HepG2 (cell line): Measurements from ENCODE around the gene ABCB11. TPM values are rescaled to one million over a fixed set of nuclear protein-coding genes. Genes with fewer than 3 reads are reported as not detected.

Experiments
- ATAC-seq: fragments of 200-7000 bp; cut with Tn5 transposase; 3 replicates; pipeline ENCODE4 v1.9.1; 2020; ENCODE audit warnings: mild to moderate bottlenecking, moderate library complexity
- BruUV-seq: library from RNA; stranded (reverse); fragments of 400-500 nt; replicated peaks from 2 replicates; lab custom pipeline; 2021; lab: Mats Ljungman, UMichigan
- CTCF ChIA-PET: fragments of 300-600 bp; formaldehyde crosslinking; extraction: SDS; loops from one replicate; lab custom pipeline; 2021; ENCODE audit warnings: low total read pairs, inconsistent platforms, low intra/inter-chr PET ratio; lab: Yijun Ruan, JAX
- POLR2A ChIA-PET: fragments of 350-600 bp; sonication (Branson Sonifier 250); formaldehyde crosslinking; loops from one replicate; lab custom pipeline; 2020; ENCODE audit warnings: antibody characterized with exemption, inconsistent platforms; lab: Yijun Ruan, JAX
- DNase-seq: peaks from one replicate; pipeline ENCODE4 v3.0.0-alpha.2; 2015; ENCODE audit warnings: low spot score
- FAIRE-seq: peaks from 3 replicates; lab custom pipeline; 2011; peaks lifted over from hg19 to GRCh38; lab: Jason Lieb, UNC
- H2AFZ ChIP-seq: one replicate; pipeline ENCODE4 v1.6.1; 2011; ENCODE audit warnings: low read length, inconsistent platforms
- H3K27ac ChIP-seq: fragments of 300-600 bp; 3 replicates; pipeline ENCODE4 v1.8.0; 2011; ENCODE audit warnings: mixed run types, mild to moderate bottlenecking, mixed read lengths, low read length, inconsistent platforms; ENCODE audit not compliant: insufficient read depth; ENCODE audit errors: extremely low read length
- H3K27me3 ChIP-seq, 2 experiments: fragments of 200-600 bp in 1 of 2; 2 replicates in 1 of 2; 3 replicates in 1 of 2; pipeline versions ENCODE4 v1.6.0 to v1.8.0; 2011; ENCODE audit warnings: low read length in 2 of 2, mild to moderate bottlenecking in 2 of 2, moderate library complexity in 2 of 2, inconsistent platforms in 1 of 2; ENCODE audit not compliant: insufficient read depth in 2 of 2, control insufficient read depth in 1 of 2
- H3K36me3 ChIP-seq, 2 experiments: fragments of 200-600 bp in 1 of 2; replicated peaks in 1 of 2; 2 replicates in 1 of 2; 3 replicates in 1 of 2; pipeline versions ENCODE4 v1.5.1 to v1.8.0; 2011; ENCODE audit warnings: low read length in 2 of 2, inconsistent platforms in 1 of 2; ENCODE audit not compliant: insufficient read depth in 2 of 2, control insufficient read depth in 1 of 2
- H3K4me1 ChIP-seq: 2 replicates; pipeline ENCODE4 v1.5.1; 2012; ENCODE audit warnings: low read length, inconsistent platforms; ENCODE audit not compliant: insufficient read depth
- H3K4me2 ChIP-seq: 2 replicates; pipeline ENCODE4 v1.6.0; 2011; ENCODE audit warnings: low read depth, low read length, inconsistent platforms
- H3K4me3 ChIP-seq, 3 experiments: fragments of 200-600 bp in 1 of 3; sonication (generic), shearing (Covaris generic) in 1 of 3; replicated peaks in 1 of 3; 2 replicates each; pipeline ENCODE4 v1.5.1; 2011 to 2016; ENCODE audit warnings: low read length in 3 of 3, inconsistent platforms in 2 of 3, low read depth in 2 of 3, mild to moderate bottlenecking in 2 of 3, control low read depth in 1 of 3, mixed read lengths in 1 of 3; ENCODE audit not compliant: insufficient read depth in 1 of 3
- H3K79me2 ChIP-seq: one replicate; pipeline ENCODE4 v1.6.1; 2011; ENCODE audit warnings: low read length, inconsistent platforms; ENCODE audit not compliant: insufficient read depth
- H3K9ac ChIP-seq: 2 replicates; pipeline ENCODE4 v1.6.0; 2011; ENCODE audit warnings: mild to moderate bottlenecking, low read depth, low read length, inconsistent platforms; ENCODE audit not compliant: insufficient read depth
- H3K9me3 ChIP-seq: 2 replicates; pipeline ENCODE4 v1.5.1; 2012; ENCODE audit warnings: mild to moderate bottlenecking, low read length
- H4K20me1 ChIP-seq: 2 replicates; pipeline ENCODE4 v1.6.0; 2011; ENCODE audit warnings: inconsistent platforms, mild to moderate bottlenecking, low read length, moderate library complexity; ENCODE audit not compliant: insufficient read depth
- CEBPB ChIP-seq: IDR thresholded peaks from 2 replicates; pipeline ENCODE4 v1.6.1; 2011; ENCODE audit warnings: low read depth, low read length, improper control_type of control experiment, borderline replicate concordance
- KDM4B ChIP-seq: sonication (generic); formaldehyde crosslinking; IDR thresholded peaks from 2 replicates; pipeline ENCODE4 v1.4.0; 2020; ENCODE audit warnings: missing genetic modification reagents
- NCOA2 ChIP-seq: sonication (generic); formaldehyde crosslinking; IDR thresholded peaks from 2 replicates; pipeline ENCODE4 v1.8.0; 2022; ENCODE audit warnings: inconsistent platforms
- NFRKB ChIP-seq: fragments of 450-650 bp; IDR thresholded peaks from 2 replicates; pipeline ENCODE4 v1.6.1; 2017
- SIN3B ChIP-seq: fragments of 150-350 bp; IDR thresholded peaks from 2 replicates; pipeline ENCODE4 v1.6.1; 2014; ENCODE audit warnings: low read length
- ZNF205 ChIP-seq: IDR thresholded peaks from 2 replicates; pipeline ENCODE4 v1.6.1; 2018; ENCODE audit warnings: missing biosample characterization, missing genetic modification reagents
- ZNF256 ChIP-seq: sonication (generic); formaldehyde crosslinking; conservative IDR thresholded peaks from 2 replicates; pipeline ENCODE4 v1.4.0; 2020; ENCODE audit warnings: missing genetic modification reagents
- ZNF343 ChIP-seq: sonication (generic); formaldehyde crosslinking; IDR thresholded peaks from 2 replicates; pipeline ENCODE4 v1.4.0; 2020; ENCODE audit warnings: mild to moderate bottlenecking, missing genetic modification reagents
- ZNF749 ChIP-seq: sonication (generic); formaldehyde crosslinking; IDR thresholded peaks from 2 replicates; pipeline ENCODE4 v1.8.0; 2022; ENCODE audit warnings: mild to moderate bottlenecking, missing genetic modification reagents, moderate library complexity, borderline replicate concordance
- ZNF788 ChIP-seq: sonication (generic); formaldehyde crosslinking; IDR thresholded peaks from 2 replicates; pipeline ENCODE4 v1.5.0; 2020; ENCODE audit warnings: mild to moderate bottlenecking, missing genetic modification reagents, borderline replicate concordance
- ZSCAN29 ChIP-seq: sonication (generic); formaldehyde crosslinking; conservative IDR thresholded peaks from 2 replicates; pipeline ENCODE4 v1.4.0; 2020; ENCODE audit warnings: mild to moderate bottlenecking, missing genetic modification reagents
- WGBS: methylation state at CpG from one replicate; pipeline ENCODE4 v1.1.6; 2017; ENCODE audit warnings: low lambda C conversion rate; 5-methylcytosine and 5-hydroxymethylcytosine counted together
- in situ Hi-C: cut with HindIII; loops from 2 replicates; pipeline ENCODE4 v1.10.0; 2017; ENCODE audit warnings: low pct_unique_long_range_greater_than_20kb; ENCODE audit not compliant: extremely low pct_ligation_motif_present
- intact Hi-C: fragments of 100-400 bp; cut with micrococcal nuclease; formaldehyde crosslinking; loops from one replicate; pipeline ENCODE4 v1.10.0; 2022; ENCODE audit not compliant: unreplicated experiment
- polyA plus RNA-seq, 8 experiments: library from polyadenylated mRNA; depleted of rRNA in 3 of 8; stranded (reverse) in 7 of 8; unstranded in 1 of 8; fragments of >200 nt; fragmentation: Illumina TruSeq in 4 of 8; extraction: Trizol in 4 of 8; gene quantifications; 2 replicates each; pipeline versions ENCODE4 v1.2.1 to v1.2.3, GENCODE V29; 2011 to 2016; ENCODE audit warnings: low read depth in 4 of 8, missing spikeins in 1 of 8, mixed read lengths in 1 of 8; ENCODE audit not compliant: insufficient read depth in 1 of 8
- total RNA-seq, 5 experiments: library from RNA; depleted of rRNA; stranded (reverse); fragments of >200 nt; fragmentation: Illumina TruSeq; extraction: Trizol; gene quantifications; 2 replicates each; pipeline ENCODE4 v1.2.3, GENCODE V29; 2016; ENCODE audit warnings: low read depth in 1 of 5
- TF ChIP-seq, protein P1 (sequence below): sonication (generic); formaldehyde crosslinking; conservative IDR thresholded peaks from 2 replicates; pipeline ENCODE4 v1.8.1; 2023; ENCODE audit warnings: missing genetic modification reagents
- TF ChIP-seq, protein P2 (sequence below): IDR thresholded peaks from 2 replicates; pipeline ENCODE4 v1.6.1; 2012; ENCODE audit warnings: low read length, improper control_type of control experiment

The ABCB11 gene
- total and polyA plus RNA-seq, 2 of the 13 experiments (the other 11 are each of a cell fraction or from before 2014, with no cell fraction given), result not detected

DNA sequence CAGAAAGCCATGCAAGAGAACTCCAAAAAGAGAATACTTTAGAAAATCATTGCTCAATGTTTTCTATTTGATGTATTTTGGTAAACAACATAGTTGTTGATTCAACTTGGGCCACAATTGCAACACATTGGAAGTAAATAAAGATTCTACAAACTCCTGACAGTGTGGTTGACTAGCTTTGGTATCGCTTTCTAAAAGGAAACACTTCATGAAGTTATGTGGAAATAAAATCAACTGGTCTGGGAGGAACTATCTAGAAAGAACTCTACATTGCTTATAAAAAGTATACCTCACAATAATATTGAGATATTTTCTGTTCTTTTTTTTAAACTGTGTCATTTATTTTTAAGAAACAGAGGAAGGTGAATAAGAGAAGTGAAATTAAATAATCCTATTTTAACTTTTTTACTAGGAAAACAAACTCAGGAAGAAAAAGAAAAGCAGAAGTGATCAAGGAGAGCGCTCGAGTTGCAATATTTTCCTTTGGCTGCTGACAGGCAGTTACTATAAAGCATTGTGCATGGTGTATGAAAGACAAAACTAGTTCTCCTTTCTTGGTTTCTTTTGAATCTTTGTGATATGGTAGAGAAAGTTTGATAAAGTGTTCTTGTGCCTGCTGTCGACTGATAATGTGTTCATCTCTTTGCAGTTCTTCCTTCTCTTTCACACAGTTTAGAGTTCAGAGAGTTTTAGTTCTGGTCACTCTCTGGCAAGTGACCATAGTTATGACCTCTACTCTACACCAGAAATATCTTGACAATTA is 41.2 kb upstream of the ABCB11 start:
- H3K4me2 ChIP-seq, result no peak overlapping the region
- no TSS peak for BruUV-seq
- CTCF ChIA-PET, result no interaction called here
- H3K79me2 ChIP-seq, result no peaks in the 10 kb centered on the region
- 0 out of 2 replicates have a peak, but pooled peaks have one; percentile 36 for TF ChIP-seq CEBPB
- TF ChIP-seq ZNF788 (CRISPR knock-in tag), result no peak
- in situ Hi-C loops (no loop called here), intact Hi-C loops (no loop called here)
- FAIRE-seq, result no peak
- H3K27ac ChIP-seq, result no peak overlapping the region
- WGBS, result 22% methylated on average over 4 of the region's 4 CpGs
- peaks cover 1 to 12% of the 10 kb centered on the region in 2 experiments; a peak in 2 of 5 replicates for H3K27me3 ChIP-seq
- no peaks in the 10 kb centered on the region for H3K9me3 ChIP-seq
- H3K9ac ChIP-seq, result no peak overlapping the region
- no peaks in the 10 kb centered on the region; the same call in 1 of the 2 replicates for H3K4me1 ChIP-seq
- H4K20me1 ChIP-seq, result no peaks in the 10 kb centered on the region
- no peak overlapping the region for H2AFZ ChIP-seq
- POLR2A ChIA-PET, result no interaction called here
- ATAC-seq, result no peak
- no peak overlapping the region for H3K4me3 ChIP-seq
- H3K36me3 ChIP-seq, result no peaks in the 10 kb centered on the region
- no peak for DNase-seq

DNA sequence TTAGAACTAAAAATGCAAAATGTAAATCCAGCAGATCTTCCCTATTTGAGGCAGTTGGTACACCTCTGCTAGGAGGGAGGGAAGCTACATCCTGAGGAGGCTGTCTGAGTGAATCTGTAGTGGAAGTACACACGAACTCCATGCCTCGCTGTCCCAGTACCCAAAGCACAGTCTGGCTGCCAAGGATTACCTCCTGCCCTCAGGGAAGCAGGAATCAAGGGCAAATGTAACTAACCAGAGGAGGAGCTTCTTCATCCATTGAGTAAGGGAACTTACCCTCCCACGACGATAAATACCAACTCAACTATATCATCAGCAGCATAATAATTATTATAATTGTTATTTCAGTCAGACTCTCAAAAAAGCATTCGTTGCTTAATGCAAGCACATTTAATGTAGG is 40.3 kb upstream of the ABCB11 start:
- no peaks in the 10 kb centered on the region for H3K79me2 ChIP-seq
- in situ Hi-C loops (no loop called here), intact Hi-C loops (no loop called here)
- no peaks in the 10 kb centered on the region for H3K9me3 ChIP-seq
- no peak overlapping the region for H3K9ac ChIP-seq
- no peak overlapping the region for H2AFZ ChIP-seq
- no peaks in the 10 kb centered on the region; the same call in 1 of the 2 replicates for H3K4me1 ChIP-seq
- 16% methylated on average over 5 of the region's 5 CpGs for WGBS
- FAIRE-seq (no peak), ATAC-seq (no peak), DNase-seq (no peak)
- H3K36me3 ChIP-seq, result no peaks in the 10 kb centered on the region
- H3K27me3 ChIP-seq, result peaks cover 1 to 12% of the 10 kb centered on the region in 2 experiments; a peak in 2 of 5 replicates
- no peak overlapping the region for H3K4me3 ChIP-seq
- H3K4me2 ChIP-seq, result no peak overlapping the region
- CTCF ChIA-PET, result no interaction called here
- no peak overlapping the region for H3K27ac ChIP-seq
- H4K20me1 ChIP-seq, result no peaks in the 10 kb centered on the region
- no TSS peak for BruUV-seq
- POLR2A ChIA-PET, result no interaction called here
- TF ChIP-seq, protein P1, sequence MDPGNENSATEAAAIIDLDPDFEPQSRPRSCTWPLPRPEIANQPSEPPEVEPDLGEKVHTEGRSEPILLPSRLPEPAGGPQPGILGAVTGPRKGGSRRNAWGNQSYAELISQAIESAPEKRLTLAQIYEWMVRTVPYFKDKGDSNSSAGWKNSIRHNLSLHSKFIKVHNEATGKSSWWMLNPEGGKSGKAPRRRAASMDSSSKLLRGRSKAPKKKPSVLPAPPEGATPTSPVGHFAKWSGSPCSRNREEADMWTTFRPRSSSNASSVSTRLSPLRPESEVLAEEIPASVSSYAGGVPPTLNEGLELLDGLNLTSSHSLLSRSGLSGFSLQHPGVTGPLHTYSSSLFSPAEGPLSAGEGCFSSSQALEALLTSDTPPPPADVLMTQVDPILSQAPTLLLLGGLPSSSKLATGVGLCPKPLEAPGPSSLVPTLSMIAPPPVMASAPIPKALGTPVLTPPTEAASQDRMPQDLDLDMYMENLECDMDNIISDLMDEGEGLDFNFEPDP (CRISPR knock-in tag), result no peak
- TF ChIP-seq NFRKB, result no peak
- TF ChIP-seq ZSCAN29 (CRISPR knock-in tag), result no peak
- TF ChIP-seq ZNF205 (CRISPR knock-in tag), result no peak
- TF ChIP-seq, protein P2, sequence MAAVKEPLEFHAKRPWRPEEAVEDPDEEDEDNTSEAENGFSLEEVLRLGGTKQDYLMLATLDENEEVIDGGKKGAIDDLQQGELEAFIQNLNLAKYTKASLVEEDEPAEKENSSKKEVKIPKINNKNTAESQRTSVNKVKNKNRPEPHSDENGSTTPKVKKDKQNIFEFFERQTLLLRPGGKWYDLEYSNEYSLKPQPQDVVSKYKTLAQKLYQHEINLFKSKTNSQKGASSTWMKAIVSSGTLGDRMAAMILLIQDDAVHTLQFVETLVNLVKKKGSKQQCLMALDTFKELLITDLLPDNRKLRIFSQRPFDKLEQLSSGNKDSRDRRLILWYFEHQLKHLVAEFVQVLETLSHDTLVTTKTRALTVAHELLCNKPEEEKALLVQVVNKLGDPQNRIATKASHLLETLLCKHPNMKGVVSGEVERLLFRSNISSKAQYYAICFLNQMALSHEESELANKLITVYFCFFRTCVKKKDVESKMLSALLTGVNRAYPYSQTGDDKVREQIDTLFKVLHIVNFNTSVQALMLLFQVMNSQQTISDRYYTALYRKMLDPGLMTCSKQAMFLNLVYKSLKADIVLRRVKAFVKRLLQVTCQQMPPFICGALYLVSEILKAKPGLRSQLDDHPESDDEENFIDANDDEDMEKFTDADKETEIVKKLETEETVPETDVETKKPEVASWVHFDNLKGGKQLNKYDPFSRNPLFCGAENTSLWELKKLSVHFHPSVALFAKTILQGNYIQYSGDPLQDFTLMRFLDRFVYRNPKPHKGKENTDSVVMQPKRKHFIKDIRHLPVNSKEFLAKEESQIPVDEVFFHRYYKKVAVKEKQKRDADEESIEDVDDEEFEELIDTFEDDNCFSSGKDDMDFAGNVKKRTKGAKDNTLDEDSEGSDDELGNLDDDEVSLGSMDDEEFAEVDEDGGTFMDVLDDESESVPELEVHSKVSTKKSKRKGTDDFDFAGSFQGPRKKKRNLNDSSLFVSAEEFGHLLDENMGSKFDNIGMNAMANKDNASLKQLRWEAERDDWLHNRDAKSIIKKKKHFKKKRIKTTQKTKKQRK, result no peak
- no peak for TF ChIP-seq ZNF256 (CRISPR knock-in tag)
- TF ChIP-seq KDM4B (CRISPR knock-in tag), result no peak
- no peak for TF ChIP-seq NCOA2 (CRISPR knock-in tag)
- TF ChIP-seq ZNF749 (CRISPR knock-in tag), result no peak
- TF ChIP-seq ZNF343, result no peak
- TF ChIP-seq SIN3B, result no peak
